WI38 (cell line): ENCODE results near the gene BRINP3.

Source experiments
- H3K4me3 ChIP-seq: 2 replicates; pipeline ENCODE4 v1.5.1; 2011; ENCODE audit warnings: low read depth, mild to moderate bottlenecking, control low read depth, low read length
- CTCF ChIP-seq: IDR thresholded peaks from 2 replicates; pipeline ENCODE4 v1.5.1; 2012; ENCODE audit warnings: low read depth, mild to moderate bottlenecking, control low read depth, low read length

The BRINP3 gene

GRCh38 chr1:190416239-190416638 lies 61.4 kb downstream of the BRINP3 start:
- no peak for TF ChIP-seq CTCF
- no peak overlapping the region for H3K4me3 ChIP-seq

GRCh38 chr1:190413142-190413541 lies 64.5 kb downstream of the BRINP3 start:
- no peak overlapping the region for H3K4me3 ChIP-seq
- TF ChIP-seq CTCF, result no peak

GRCh38 chr1:190403402-190403801 lies 74.3 kb downstream of the BRINP3 start:
- no peak overlapping the region for H3K4me3 ChIP-seq
- TF ChIP-seq CTCF, result no peak

GRCh38 chr1:190399233-190399632 lies 78.4 kb downstream of the BRINP3 start:
- no peak for TF ChIP-seq CTCF
- H3K4me3 ChIP-seq, result no peak overlapping the region

- H3K4me3 ChIP-seq, result no peak overlapping the region
- no peak for TF ChIP-seq CTCF
These were observed 86.1 kb downstream of the BRINP3 start for GRCh38 chr1:190391582-190391981.

- H3K4me3 ChIP-seq, result no peak overlapping the region
- TF ChIP-seq CTCF, result no peak
These were observed 99.7 kb downstream of the BRINP3 start for GRCh38 chr1:190377991-190378390.

GRCh38 chr1:190377294-190377693 lies 100.4 kb downstream of the BRINP3 start:
- no peak overlapping the region for H3K4me3 ChIP-seq
- no peak for TF ChIP-seq CTCF
